Dermis microvascular lymphatic vessel endothelial cell (primary cell): ENCODE measurements around the gene MCM10. TPM values are rescaled to one million over a fixed set of nuclear protein-coding genes. Genes with fewer than 3 reads are reported as not detected.

Experiments used
- DNase-seq, 2 donors: peaks; one replicate each; pipeline versions ENCODE4 v3.0.0 to v3.0.0-alpha.2; 2010; ENCODE audit warnings: low read depth in 2 of 2
- total RNA-seq: library from RNA; depleted of rRNA; stranded (reverse); fragments of >200 nt; gene quantifications from 2 replicates; pipeline ENCODE4 v1.2.1, GENCODE V29; 2014

The MCM10 gene
- total RNA-seq, 1 donor from 2014 or later: 9.6 TPM

- no peak for DNase-seq
Observed at GRCh38 chr10:13257621-13258140, 96.3 kb downstream of the MCM10 start.

Other genes with a start within 250 kb of the MCM10 start
- 0.13 and 1.5 TPM in 2 replicates for gene CCDC3, start 159.8 kb upstream of the MCM10 start, total RNA-seq
- 66.9 and 70.9 TPM in 2 replicates for gene OPTN, start 61.4 kb upstream of the MCM10 start, total RNA-seq
- gene UCMA, start 72.8 kb downstream of the MCM10 start, total RNA-seq: not detected in 2 replicates
- 5.8 and 8.1 TPM in 2 replicates for gene PHYH, start 138.5 kb downstream of the MCM10 start, total RNA-seq
- 34.1 and 40.1 TPM in 2 replicates for gene SEPHS1, start 186.7 kb downstream of the MCM10 start, total RNA-seq